HG03097 (cell line): ENCODE results near the gene MAGEB17.
A peak's percentile ranks its signal among the peaks of the same experiment; 100 is the strongest.
"Not testable (repeated sequence)": the region's sequence is repeated elsewhere in the genome, so short reads cannot be mapped to it uniquely, and the experiment has no call there.

ENCODE experiments used
- ATAC-seq: cut with Tn5 transposase; IDR thresholded peaks from one replicate; pipeline ENCODE4 v1.9.1; 2021; ENCODE audit not compliant: unreplicated experiment, low FRiP score

The MAGEB17 gene

GRCh38 chrX:16167181-16167580 lies at the start of gene MAGEB17:
TSS of gene MAGEB17 (plus strand) at chrX:16167481. CDS start at chrX:16170383, 2,902 bp downstream.
- no peak for ATAC-seq

- ATAC-seq: peak; percentile 87
Observed at GRCh38 chrX:16119353-16120220, 47.7 kb upstream of the MAGEB17 start.

GRCh38 chrX:16120431-16120830 lies 46.9 kb upstream of the MAGEB17 start:
- no peak for ATAC-seq

GRCh38 chrX:16123222-16123786 lies 44.0 kb upstream of the MAGEB17 start, which contains the start of gene GRPR:
TSS of gene GRPR (plus strand) at chrX:16123565. CDS start at chrX:16123954, 389 bp downstream.
- peak; percentile 55 for ATAC-seq

GRCh38 chrX:16124201-16124600 lies 43.1 kb upstream of the MAGEB17 start:
- ATAC-seq: no peak

GRCh38 chrX:16125520-16126149 lies 41.6 kb upstream of the MAGEB17 start:
- ATAC-seq: no peak

- ATAC-seq: no peak
Observed at GRCh38 chrX:16130707-16131106, 36.6 kb upstream of the MAGEB17 start.

- ATAC-seq: no peak
Observed at GRCh38 chrX:16134936-16135335, 32.3 kb upstream of the MAGEB17 start.

- ATAC-seq: no peak
Observed at GRCh38 chrX:16136080-16136479, 31.2 kb upstream of the MAGEB17 start.

- ATAC-seq: peak; percentile 69
Observed at GRCh38 chrX:16137416-16138107, 29.7 kb upstream of the MAGEB17 start.

GRCh38 chrX:16138108-16138427 lies 29.2 kb upstream of the MAGEB17 start:
- peak; percentile 24 for ATAC-seq

GRCh38 chrX:16140448-16140847 lies 26.8 kb upstream of the MAGEB17 start:
- no peak for ATAC-seq

- ATAC-seq: no peak
Observed at GRCh38 chrX:16140983-16141382, 26.3 kb upstream of the MAGEB17 start.

- no peak for ATAC-seq
Observed at GRCh38 chrX:16141422-16142245, 25.6 kb upstream of the MAGEB17 start.

- ATAC-seq: no peak
Observed at GRCh38 chrX:16142246-16142558, 25.1 kb upstream of the MAGEB17 start.

GRCh38 chrX:16143968-16144367 lies 23.3 kb upstream of the MAGEB17 start:
- no peak for ATAC-seq

GRCh38 chrX:16144420-16144819 lies 22.9 kb upstream of the MAGEB17 start:
- ATAC-seq: no peak

GRCh38 chrX:16145093-16145492 lies 22.2 kb upstream of the MAGEB17 start:
- not testable (repeated sequence) for ATAC-seq

GRCh38 chrX:16145656-16146055 lies 21.6 kb upstream of the MAGEB17 start:
- ATAC-seq: no peak

- ATAC-seq: no peak
Observed at GRCh38 chrX:16148896-16149295, 18.4 kb upstream of the MAGEB17 start.
